Neural progenitor cell (in vitro differentiated cells): Measurements from ENCODE around the gene AADACL4.

ENCODE experiments used
- EZH2 ChIP-seq: fragments of 200-600 bp; sonication (generic); IDR thresholded peaks from 2 replicates; pipeline ENCODE4 v1.6.1; 2017; ENCODE audit warnings: antibody characterized with exemption, mild to moderate bottlenecking, moderate library complexity
- TF ChIP-seq, protein P1 (sequence below): fragments of 200-600 bp; sonication (generic); IDR thresholded peaks from 2 replicates; pipeline ENCODE4 v1.5.1; 2017; ENCODE audit warnings: antibody characterized with exemption, mild to moderate bottlenecking

DNA sequence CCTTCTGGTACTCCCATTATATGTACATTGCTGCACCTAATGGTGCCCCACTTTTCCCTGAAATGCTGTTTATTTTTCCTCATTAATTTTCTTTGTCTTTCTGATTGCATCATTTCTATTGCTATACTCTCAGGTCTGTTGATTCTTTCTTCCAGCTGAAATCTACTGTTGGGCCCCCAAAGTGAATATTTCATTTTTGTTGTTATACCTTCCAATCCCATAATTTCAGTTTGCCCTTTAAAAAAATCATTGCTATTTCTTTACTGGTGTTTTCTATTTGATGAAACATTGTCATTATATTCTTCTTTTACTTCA lies 3.0 kb upstream of the AADACL4 start:
- no peak for TF ChIP-seq EZH2
- TF ChIP-seq, protein P1, sequence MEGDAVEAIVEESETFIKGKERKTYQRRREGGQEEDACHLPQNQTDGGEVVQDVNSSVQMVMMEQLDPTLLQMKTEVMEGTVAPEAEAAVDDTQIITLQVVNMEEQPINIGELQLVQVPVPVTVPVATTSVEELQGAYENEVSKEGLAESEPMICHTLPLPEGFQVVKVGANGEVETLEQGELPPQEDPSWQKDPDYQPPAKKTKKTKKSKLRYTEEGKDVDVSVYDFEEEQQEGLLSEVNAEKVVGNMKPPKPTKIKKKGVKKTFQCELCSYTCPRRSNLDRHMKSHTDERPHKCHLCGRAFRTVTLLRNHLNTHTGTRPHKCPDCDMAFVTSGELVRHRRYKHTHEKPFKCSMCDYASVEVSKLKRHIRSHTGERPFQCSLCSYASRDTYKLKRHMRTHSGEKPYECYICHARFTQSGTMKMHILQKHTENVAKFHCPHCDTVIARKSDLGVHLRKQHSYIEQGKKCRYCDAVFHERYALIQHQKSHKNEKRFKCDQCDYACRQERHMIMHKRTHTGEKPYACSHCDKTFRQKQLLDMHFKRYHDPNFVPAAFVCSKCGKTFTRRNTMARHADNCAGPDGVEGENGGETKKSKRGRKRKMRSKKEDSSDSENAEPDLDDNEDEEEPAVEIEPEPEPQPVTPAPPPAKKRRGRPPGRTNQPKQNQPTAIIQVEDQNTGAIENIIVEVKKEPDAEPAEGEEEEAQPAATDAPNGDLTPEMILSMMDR: no peak
